ENCODE data around the gene TOM1L2. TPM values are rescaled to one million over a fixed set of nuclear protein-coding genes. Genes with fewer than 3 reads are reported as not detected.

Gene TOM1L2
- total and polyA plus RNA-seq, 2 of the 4 experiments (the other 2 are of a cell fraction) = 34.4 to 51.7 TPM

- H3K27me3 ChIP-seq (ENCODE audit: control insufficient read depth, insufficient read depth, low read length) = no peaks in the 10 kb centered on the region
- H2AK5ac ChIP-seq (ENCODE audit: low read depth, low read length) = peak overlapping the region; percentile 74; the same call in 1 of the 2 replicates
- peaks cover 16% of the 10 kb centered on the region for H3K4me1 ChIP-seq (ENCODE audit: control insufficient read depth, insufficient read depth, low read length)
- peaks cover 48% of the 10 kb centered on the region for H3K9me1 ChIP-seq (ENCODE audit: insufficient read depth, low read length)
- H3K79me1 ChIP-seq (ENCODE audit: low read depth in 1 of 2, low read length in 2 of 2) = peaks cover 51 to 86% of the 10 kb centered on the region in 2 experiments
- peak overlapping the region; percentile 56 for H2BK5ac ChIP-seq (ENCODE audit: low read depth, low read length, poor library complexity, severe bottlenecking)
- in situ Hi-C loops (cut with MboI; ENCODE audit: low sequenced_read_pairs) (no loop called here), dilution Hi-C loops (cut with HindIII; ENCODE audit: low sequenced_read_pairs, unreplicated experiment) (no loop called here), intact Hi-C loops (cut with micrococcal nuclease) (no loop called here)
- H3K27ac ChIP-seq (ENCODE audit: insufficient read depth, low read length) = no peak overlapping the region
- peak overlapping the region; percentile 49; the same call in 1 of the 3 replicates for H2BK15ac ChIP-seq (ENCODE audit: low read depth, low read length)
- TF ChIP-seq CEBPB (IDR thresholded peaks at IDR 0.05; ENCODE audit: low read depth, low read length) (no peak), RAD21 (IDR thresholded peaks at IDR 0.05; ENCODE audit: low read length) (no peak), RCOR1 (IDR thresholded peaks at IDR 0.05; ENCODE audit: insufficient replicate concordance, low read length) (no peak), MXI1 (IDR thresholded peaks at IDR 0.05; ENCODE audit: borderline replicate concordance, low read depth, low read length) (no peak), MAZ (IDR thresholded peaks at IDR 0.05; ENCODE audit: borderline replicate concordance, low read depth, low read length) (no peak), POLR2A (IDR thresholded peaks at IDR 0.05; ENCODE audit: low read depth, low read length) (no peak), RFX5 (IDR thresholded peaks at IDR 0.05; ENCODE audit: low read depth, low read length) (no peak), BHLHE40 (IDR thresholded peaks at IDR 0.05; ENCODE audit: low read depth, low read length) (no peak), SMC3 (IDR thresholded peaks at IDR 0.05; ENCODE audit: low read depth, low read length) (no peak), MAFK (IDR thresholded peaks at IDR 0.05; ENCODE audit: low read depth, low read length) (no peak), CTCF (conservative IDR thresholded peaks at IDR 0.05; ENCODE audit: low read depth, low read length) (no peak), NFE2L2 (IDR thresholded peaks at IDR 0.05; ENCODE audit: low read depth, low read length) (no peak), CHD1 (IDR thresholded peaks at IDR 0.05; ENCODE audit: low read depth, low read length) (no peak), FOS (IDR thresholded peaks at IDR 0.05; ENCODE audit: low read depth, low read length) (no peak), ELK1 (IDR thresholded peaks at IDR 0.05; ENCODE audit: borderline replicate concordance, low read depth, low read length) (no peak), USF2 (IDR thresholded peaks at IDR 0.05; ENCODE audit: low read depth, low read length) (no peak)
- CTCF ChIA-PET = interaction anchor here (0.6 kb wide), 1 partner anchor 82 kb away, joined by 4 read pairs; no protein-coding TSS in a partner anchor
- no peak overlapping the region for H3K56ac ChIP-seq (ENCODE audit: extremely low read depth, insufficient read depth, low read length)
- WGBS, 2 experiments (ENCODE audit: extremely low coverage in 2 of 2, insufficient read length in 1 of 2) = no CpG with 5 or more reads among the region's 5 CpGs
- no peak overlapping the region for H2AK9ac ChIP-seq (replicated peaks; ENCODE audit: low read depth, low read length, poor library complexity)
- H4K91ac ChIP-seq (ENCODE audit: insufficient read depth, low read depth, low read length) = peak overlapping the region; percentile 64
- peak overlapping the region; percentile 33 for H3K18ac ChIP-seq (ENCODE audit: low read depth, low read length)
- POLR2A ChIA-PET (ENCODE audit: unreplicated experiment) = no interaction called here
- no TSS peak for BruUV-seq (replicated peaks)
- H3K4ac ChIP-seq (ENCODE audit: low read depth, low read length) = peak overlapping the region; percentile 49
- DNase-seq (no peak), ATAC-seq (ENCODE audit: low read depth) (peak; percentile 9; the same call in 1 of the 2 replicates)
- no peaks in the 10 kb centered on the region for H3K36me3 ChIP-seq (ENCODE audit: control insufficient read depth, insufficient read depth, low read length)
- peak overlapping the region; percentile 60 for H3K23ac ChIP-seq (ENCODE audit: low read depth, low read length)
- peak overlapping the region; percentile 38; the same call in 1 of the 2 replicates for H4K5ac ChIP-seq (ENCODE audit: low read depth, low read length)
- H3K9ac ChIP-seq (ENCODE audit: low read depth, low read length) = no peak overlapping the region
- no peak overlapping the region for H2AFZ ChIP-seq (replicated peaks; ENCODE audit: low read length, poor library complexity)
- H3K4me2 ChIP-seq (ENCODE audit: low read depth, low read length) = no peak overlapping the region
- H3K14ac ChIP-seq (replicated peaks; ENCODE audit: low read depth, low read length) = peak overlapping the region; percentile 35
- H3K4me3 ChIP-seq (ENCODE audit: insufficient read depth, low read depth, low read length) = no peak overlapping the region
- peak overlapping the region; percentile 66 for H2BK120ac ChIP-seq (ENCODE audit: low read depth, low read length)
- H4K20me1 ChIP-seq (ENCODE audit: insufficient read depth, low read length) = peaks cover 9% of the 10 kb centered on the region; the same call in 1 of the 2 replicates
- peak overlapping the region; percentile 7 to 62; a peak in 2 of 4 replicates for H4K8ac ChIP-seq (ENCODE audit: low read depth in 2 of 2, low read length in 2 of 2)
- no peaks in the 10 kb centered on the region for H3K9me3 ChIP-seq (ENCODE audit: control insufficient read depth, insufficient read depth, low read length)
- H2BK20ac ChIP-seq (ENCODE audit: low read depth, low read length) = no peak overlapping the region
Measured at GRCh38 chr17:17951524-17951923, 20.7 kb downstream of the TOM1L2 start.

Data from IMR-90 (cell line).